PC-9 (cell line): ENCODE measurements around the gene PTPN13. TPM values are rescaled to one million over a fixed set of nuclear protein-coding genes. Genes with fewer than 3 reads are reported as not detected.

Experiments used
- BruUV-seq: library from RNA; stranded (reverse); fragments of 400-500 nt; replicated peaks from 2 replicates; lab custom pipeline; 2021; lab: Mats Ljungman, UMichigan
- CTCF ChIA-PET: fragments of 300-600 bp; sonication (Branson Sonifier 250); formaldehyde crosslinking; loops from one replicate; lab custom pipeline; 2022; ENCODE audit warnings: antibody characterized with exemption; lab: Charles Lee
- POLR2A ChIA-PET: fragments of 300-600 bp; sonication (Branson Sonifier 250); formaldehyde crosslinking; loops from one replicate; lab custom pipeline; 2022; ENCODE audit warnings: antibody characterized with exemption; ENCODE audit not compliant: unreplicated experiment; lab: Charles Lee
- DNase-seq, 2 experiments: peaks; one replicate each; pipeline versions ENCODE4 v3.0.0 to v3.0.0-alpha.2; 2015 to 2022; ENCODE audit warnings: mixed read lengths in 1 of 2
- H2AFZ ChIP-seq: fragments of 200-600 bp; sonication (generic); 2 replicates; pipeline ENCODE4 v1.8.1; 2017; ENCODE audit warnings: antibody characterized with exemption
- H3F3A ChIP-seq: fragments of 200-600 bp; sonication (generic); 2 replicates; pipeline ENCODE4 v1.8.1; 2017; ENCODE audit warnings: antibody characterized with exemption, mild to moderate bottlenecking, low read depth; ENCODE audit not compliant: insufficient read depth
- H3K27ac ChIP-seq: fragments of 200-600 bp; sonication (generic); 2 replicates; pipeline ENCODE4 v1.6.1; 2016; ENCODE audit warnings: mixed run types
- H3K27me3 ChIP-seq: fragments of 200-600 bp; sonication (generic); 2 replicates; pipeline ENCODE4 v1.6.1; 2016; ENCODE audit warnings: low read depth, mixed run types; ENCODE audit not compliant: insufficient read depth
- H3K36me3 ChIP-seq: fragments of 200-600 bp; sonication (generic); 2 replicates; pipeline ENCODE4 v1.6.1; 2016; ENCODE audit warnings: low read depth, mixed run types
- H3K4me1 ChIP-seq: fragments of 200-600 bp; sonication (generic); replicated peaks from 2 replicates; pipeline ENCODE4 v1.6.1; 2016; ENCODE audit warnings: mixed run types; ENCODE audit not compliant: insufficient read depth
- H3K4me2 ChIP-seq: fragments of 200-600 bp; sonication (generic); 2 replicates; pipeline ENCODE4 v1.6.1; 2017; ENCODE audit warnings: mixed run types
- H3K4me3 ChIP-seq: fragments of 200-600 bp; sonication (generic); 2 replicates; pipeline ENCODE4 v1.6.1; 2016; ENCODE audit warnings: mixed run types
- H3K79me2 ChIP-seq: fragments of 200-600 bp; sonication (generic); 2 replicates; pipeline ENCODE4 v1.6.1; 2017; ENCODE audit warnings: low read depth, mixed run types
- H3K9me2 ChIP-seq: fragments of 200-600 bp; sonication (generic); 2 replicates; pipeline ENCODE4 v1.8.1; 2017; ENCODE audit warnings: mild to moderate bottlenecking; ENCODE audit not compliant: insufficient read depth
- H3K9me3 ChIP-seq: fragments of 200-600 bp; sonication (generic); 2 replicates; pipeline ENCODE4 v1.8.1; 2016; ENCODE audit warnings: low read depth; ENCODE audit not compliant: insufficient read depth
- H4K20me1 ChIP-seq: fragments of 200-600 bp; sonication (generic); 2 replicates; pipeline ENCODE4 v1.8.1; 2017; ENCODE audit not compliant: insufficient read depth
- EZH2 ChIP-seq: fragments of 200-600 bp; sonication (generic); IDR thresholded peaks from 2 replicates; pipeline ENCODE4 v1.8.0; 2017; ENCODE audit warnings: antibody characterized with exemption, low read depth
- intact Hi-C: fragments of 100-400 bp; cut with micrococcal nuclease; formaldehyde crosslinking; loops from one replicate; pipeline ENCODE4 v1.10.0; 2022; ENCODE audit not compliant: unreplicated experiment
- total RNA-seq: library from RNA; stranded (reverse); gene quantifications from 2 replicates; pipeline ENCODE4 v1.2.3, GENCODE V29; 2021
- TF ChIP-seq, protein P1 (sequence below): fragments of 200-600 bp; sonication (generic); conservative IDR thresholded peaks from 2 replicates; pipeline ENCODE4 v1.6.1; 2017; ENCODE audit warnings: mixed run types, antibody characterized with exemption, mild to moderate bottlenecking, moderate library complexity

The PTPN13 gene
- total RNA-seq, 1 experiment from 2014 or later, result 6.9 TPM

DNA sequence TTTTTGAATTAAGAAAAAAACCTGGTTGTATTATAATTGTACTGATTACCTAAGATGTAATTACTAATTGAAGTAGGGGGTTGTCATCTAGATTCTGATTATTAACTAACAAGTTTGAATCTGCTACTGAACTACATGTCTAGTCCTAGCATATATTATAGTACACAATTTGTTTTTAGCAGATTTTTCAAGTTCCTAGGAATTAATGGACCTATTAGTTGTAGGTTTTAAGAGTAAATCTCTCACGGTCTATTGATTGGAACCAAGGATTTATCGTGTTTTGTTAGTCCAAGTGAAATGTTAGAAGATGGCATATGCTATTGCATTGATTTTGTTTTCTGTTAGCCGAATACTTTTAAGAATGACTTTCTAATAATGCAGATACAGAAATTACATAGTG, 20.8 kb downstream of the PTPN13 start:
- H3K9me3 ChIP-seq, result no peaks in the 10 kb centered on the region
- H3K27ac ChIP-seq, result no peak overlapping the region
- BruUV-seq, result no TSS peak
- H3K36me3 ChIP-seq, result no peaks in the 10 kb centered on the region
- H3K27me3 ChIP-seq, result no peaks in the 10 kb centered on the region
- H2AFZ ChIP-seq, result no peak overlapping the region
- H3K4me1 ChIP-seq, result no peaks in the 10 kb centered on the region
- H3K9me2 ChIP-seq, result no peaks in the 10 kb centered on the region
- H3F3A ChIP-seq, result no peaks in the 10 kb centered on the region
- no peak overlapping the region for H3K4me3 ChIP-seq
- ChIA-PET CTCF (no interaction called here), POLR2A (interaction anchor here (0.6 kb wide), 1 partner anchor 91 kb away, joined by 3 read pairs; no protein-coding TSS in a partner anchor)
- no peak for TF ChIP-seq EZH2
- TF ChIP-seq, protein P1, sequence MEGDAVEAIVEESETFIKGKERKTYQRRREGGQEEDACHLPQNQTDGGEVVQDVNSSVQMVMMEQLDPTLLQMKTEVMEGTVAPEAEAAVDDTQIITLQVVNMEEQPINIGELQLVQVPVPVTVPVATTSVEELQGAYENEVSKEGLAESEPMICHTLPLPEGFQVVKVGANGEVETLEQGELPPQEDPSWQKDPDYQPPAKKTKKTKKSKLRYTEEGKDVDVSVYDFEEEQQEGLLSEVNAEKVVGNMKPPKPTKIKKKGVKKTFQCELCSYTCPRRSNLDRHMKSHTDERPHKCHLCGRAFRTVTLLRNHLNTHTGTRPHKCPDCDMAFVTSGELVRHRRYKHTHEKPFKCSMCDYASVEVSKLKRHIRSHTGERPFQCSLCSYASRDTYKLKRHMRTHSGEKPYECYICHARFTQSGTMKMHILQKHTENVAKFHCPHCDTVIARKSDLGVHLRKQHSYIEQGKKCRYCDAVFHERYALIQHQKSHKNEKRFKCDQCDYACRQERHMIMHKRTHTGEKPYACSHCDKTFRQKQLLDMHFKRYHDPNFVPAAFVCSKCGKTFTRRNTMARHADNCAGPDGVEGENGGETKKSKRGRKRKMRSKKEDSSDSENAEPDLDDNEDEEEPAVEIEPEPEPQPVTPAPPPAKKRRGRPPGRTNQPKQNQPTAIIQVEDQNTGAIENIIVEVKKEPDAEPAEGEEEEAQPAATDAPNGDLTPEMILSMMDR, result no peak
- H3K4me2 ChIP-seq, result no peak overlapping the region
- no peaks in the 10 kb centered on the region for H3K79me2 ChIP-seq
- DNase-seq, result no peak
- intact Hi-C loops, result no loop called here
- H4K20me1 ChIP-seq, result no peaks in the 10 kb centered on the region

DNA sequence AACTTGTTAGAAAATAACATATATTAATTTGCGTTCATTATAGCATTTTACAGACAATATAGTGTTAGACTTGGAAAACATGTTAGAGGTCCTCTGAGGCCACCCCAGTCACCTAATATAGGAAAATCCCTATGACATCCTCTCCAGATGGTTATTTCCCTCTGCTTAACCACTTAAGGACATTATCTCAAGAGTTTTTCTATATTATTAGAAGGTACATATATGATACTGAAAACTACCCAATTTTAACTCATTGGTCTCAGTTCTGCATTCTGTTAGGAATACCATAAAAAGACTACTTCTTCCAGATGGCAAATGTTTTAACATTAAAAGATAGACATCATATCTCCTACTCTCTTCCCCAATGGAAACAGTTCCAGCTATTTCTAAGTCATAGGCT, 21.4 kb downstream of the PTPN13 start:
- H3K4me3 ChIP-seq, result no peak overlapping the region
- H3F3A ChIP-seq, result no peaks in the 10 kb centered on the region
- POLR2A ChIA-PET, result no interaction called here
- no peaks in the 10 kb centered on the region for H3K27me3 ChIP-seq
- intact Hi-C loops, result no loop called here
- no peak for TF ChIP-seq EZH2
- TF ChIP-seq, protein P1, result no peak
- BruUV-seq, result no TSS peak
- CTCF ChIA-PET, result no interaction called here
- DNase-seq, result no peak
- H3K79me2 ChIP-seq, result no peaks in the 10 kb centered on the region
- no peak overlapping the region for H2AFZ ChIP-seq
- H3K4me2 ChIP-seq, result no peak overlapping the region
- H4K20me1 ChIP-seq, result no peaks in the 10 kb centered on the region
- H3K9me2 ChIP-seq, result no peaks in the 10 kb centered on the region
- H3K4me1 ChIP-seq, result no peaks in the 10 kb centered on the region
- H3K36me3 ChIP-seq, result no peaks in the 10 kb centered on the region
- H3K27ac ChIP-seq, result no peak overlapping the region
- no peaks in the 10 kb centered on the region for H3K9me3 ChIP-seq

DNA sequence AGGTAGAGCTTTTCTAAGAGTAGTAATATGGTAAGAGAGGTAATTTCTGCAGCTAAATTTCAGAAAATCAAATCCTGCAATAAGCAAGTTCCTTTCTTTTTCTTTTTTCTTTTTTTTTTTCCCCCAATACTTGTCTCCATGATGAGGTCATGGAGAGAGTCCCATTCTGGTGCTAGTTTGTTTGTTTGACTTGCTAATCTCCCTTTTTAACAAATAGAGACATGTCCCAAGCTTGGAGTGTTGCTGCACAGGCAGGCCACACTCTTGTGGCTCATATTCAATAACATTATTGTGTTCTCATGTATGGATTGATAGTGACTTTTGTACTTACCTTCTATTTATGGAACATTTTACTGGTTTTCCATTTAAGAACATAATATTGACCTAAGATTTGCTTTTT, 25.5 kb downstream of the PTPN13 start:
- no peaks in the 10 kb centered on the region for H3K79me2 ChIP-seq
- POLR2A ChIA-PET, result no interaction called here
- TF ChIP-seq, protein P1, result no peak
- no peak for TF ChIP-seq EZH2
- H3K9me3 ChIP-seq, result no peaks in the 10 kb centered on the region
- intact Hi-C loops, result no loop called here
- H4K20me1 ChIP-seq, result no peaks in the 10 kb centered on the region
- CTCF ChIA-PET, result no interaction called here
- no peak overlapping the region for H3K4me3 ChIP-seq
- H3K4me2 ChIP-seq, result no peak overlapping the region
- no peaks in the 10 kb centered on the region for H3K4me1 ChIP-seq
- H2AFZ ChIP-seq, result no peak overlapping the region
- H3F3A ChIP-seq, result no peaks in the 10 kb centered on the region
- BruUV-seq, result no TSS peak
- H3K9me2 ChIP-seq, result no peaks in the 10 kb centered on the region
- no peak for DNase-seq
- H3K36me3 ChIP-seq, result no peaks in the 10 kb centered on the region
- H3K27ac ChIP-seq, result no peak overlapping the region
- H3K27me3 ChIP-seq, result no peaks in the 10 kb centered on the region
